Calu3 (cell line): ENCODE data around the gene EFCAB11. TPM values are rescaled to one million over a fixed set of nuclear protein-coding genes. Genes with fewer than 3 reads are reported as not detected.

ENCODE experiments used
- BruUV-seq: library from RNA; stranded (reverse); fragments of 400-500 nt; replicated peaks from 2 replicates; lab custom pipeline; 2021; lab: Mats Ljungman, UMichigan
- CTCF ChIA-PET: fragments of 300-600 bp; sonication (Branson Sonifier 250); formaldehyde crosslinking; loops from one replicate; lab custom pipeline; 2022; ENCODE audit warnings: antibody characterized with exemption; lab: Charles Lee
- DNase-seq: peaks from one replicate; pipeline ENCODE4 v3.0.0; 2022
- H3K27ac Mint-ChIP-seq: one replicate; pipeline ENCODE4 v1.8.0; 2022; ENCODE audit warnings: mixed read lengths; ENCODE audit not compliant: unreplicated experiment
- H3K27me3 Mint-ChIP-seq: one replicate; pipeline ENCODE4 v1.8.0; 2022; ENCODE audit warnings: mixed read lengths; ENCODE audit not compliant: unreplicated experiment
- H3K36me3 Mint-ChIP-seq: one replicate; pipeline ENCODE4 v1.8.0; 2022; ENCODE audit warnings: mild to moderate bottlenecking, moderate library complexity, mixed read lengths; ENCODE audit not compliant: insufficient read depth, unreplicated experiment
- H3K4me1 Mint-ChIP-seq: one replicate; pipeline ENCODE4 v1.8.0; 2022; ENCODE audit warnings: mild to moderate bottlenecking, low read depth, mixed read lengths; ENCODE audit not compliant: unreplicated experiment
- H3K4me3 Mint-ChIP-seq: one replicate; pipeline ENCODE4 v1.8.0; 2022; ENCODE audit warnings: mild to moderate bottlenecking, low read depth, moderate library complexity, mixed read lengths; ENCODE audit not compliant: unreplicated experiment
- H3K9me3 Mint-ChIP-seq: one replicate; pipeline ENCODE4 v1.8.0; 2022; ENCODE audit warnings: low read depth, mixed read lengths; ENCODE audit not compliant: unreplicated experiment
- CTCF ChIP-seq: fragments of 200-600 bp; IDR thresholded peaks from one replicate; pipeline ENCODE4 v1.8.0; 2022; ENCODE audit warnings: antibody characterized with exemption; ENCODE audit not compliant: unreplicated experiment
- intact Hi-C: fragments of 100-400 bp; cut with micrococcal nuclease; formaldehyde crosslinking; loops from one replicate; pipeline ENCODE4 v1.10.0; 2022; ENCODE audit not compliant: unreplicated experiment
- total RNA-seq: library from RNA; stranded (reverse); gene quantifications from 2 replicates; pipeline ENCODE4 v1.2.3, GENCODE V29; 2022

EFCAB11 gene
- total RNA-seq, 1 experiment from 2014 or later, result 29.4 TPM

- no TSS peak for BruUV-seq
- no peak for DNase-seq
- Mint-ChIP-seq H3K4me3 (no peak overlapping the region), H3K27me3 (no peaks in the 10 kb centered on the region), H3K4me1 (no peaks in the 10 kb centered on the region), H3K27ac (no peak overlapping the region), H3K9me3 (no peaks in the 10 kb centered on the region), H3K36me3 (no peaks in the 10 kb centered on the region)
- no peak for TF ChIP-seq CTCF
- intact Hi-C loops, result no loop called here
- CTCF ChIA-PET, result no interaction called here
Observed at GRCh38 chr14:89748004-89748403, 206.5 kb downstream of the EFCAB11 start.

GRCh38 chr14:89747126-89747525 is 207.4 kb downstream of the EFCAB11 start:
- no peaks in the 10 kb centered on the region for H3K27me3 Mint-ChIP-seq
- H3K4me3 Mint-ChIP-seq, result no peak overlapping the region
- BruUV-seq, result no TSS peak
- no peaks in the 10 kb centered on the region for H3K9me3 Mint-ChIP-seq
- H3K36me3 Mint-ChIP-seq, result no peaks in the 10 kb centered on the region
- intact Hi-C loops, result no loop called here
- DNase-seq, result no peak
- no peaks in the 10 kb centered on the region for H3K4me1 Mint-ChIP-seq
- no peak for TF ChIP-seq CTCF
- no peak overlapping the region for H3K27ac Mint-ChIP-seq
- CTCF ChIA-PET, result no interaction called here

GRCh38 chr14:89746654-89747053 is 207.9 kb downstream of the EFCAB11 start:
- H3K27me3 Mint-ChIP-seq, result no peaks in the 10 kb centered on the region
- H3K4me1 Mint-ChIP-seq, result no peaks in the 10 kb centered on the region
- BruUV-seq, result no TSS peak
- H3K27ac Mint-ChIP-seq, result no peak overlapping the region
- DNase-seq, result no peak
- CTCF ChIA-PET, result no interaction called here
- TF ChIP-seq CTCF, result no peak
- intact Hi-C loops, result no loop called here
- no peak overlapping the region for H3K4me3 Mint-ChIP-seq
- H3K9me3 Mint-ChIP-seq, result no peaks in the 10 kb centered on the region
- H3K36me3 Mint-ChIP-seq, result no peaks in the 10 kb centered on the region

GRCh38 chr14:89746135-89746534 is 208.4 kb downstream of the EFCAB11 start:
- CTCF ChIA-PET, result no interaction called here
- intact Hi-C loops, result no loop called here
- BruUV-seq, result no TSS peak
- Mint-ChIP-seq H3K27ac (no peak overlapping the region), H3K9me3 (no peaks in the 10 kb centered on the region), H3K27me3 (no peaks in the 10 kb centered on the region), H3K4me1 (no peaks in the 10 kb centered on the region), H3K36me3 (no peaks in the 10 kb centered on the region), H3K4me3 (no peak overlapping the region)
- TF ChIP-seq CTCF, result no peak
- DNase-seq, result no peak

Other genes with a start within 250 kb of the EFCAB11 start
- gene TDP1, start 1.2 kb upstream of the EFCAB11 start, total RNA-seq, result 24.4 and 29.4 TPM in 2 replicates
- gene KCNK13, start 107.3 kb upstream of the EFCAB11 start, total RNA-seq, result not detected in 2 replicates